GM18511 (cell line): ENCODE results near the gene RWDD3.

ENCODE experiments used
- ATAC-seq: cut with Tn5 transposase; IDR thresholded peaks from one replicate; pipeline ENCODE4 v1.9.1; 2021; ENCODE audit warnings: mild to moderate bottlenecking, moderate library complexity; ENCODE audit not compliant: unreplicated experiment

RWDD3 gene

GRCh38 chr1:95229706-95230105 is 4.3 kb upstream of the RWDD3 start:
- no peak for ATAC-seq

GRCh38 chr1:95230256-95230655 is 3.8 kb upstream of the RWDD3 start:
- ATAC-seq = no peak

GRCh38 chr1:95230768-95231191 is 3.2 kb upstream of the RWDD3 start:
- no peak for ATAC-seq

GRCh38 chr1:95232646-95233318 is 1.2 kb upstream of the RWDD3 start:
- no peak for ATAC-seq

- no peak for ATAC-seq
These were observed 682 bp upstream of the RWDD3 start for GRCh38 chr1:95233319-95233736.

- ATAC-seq = no peak
These were observed 3.0 kb downstream of the RWDD3 start for GRCh38 chr1:95236784-95237575.

- ATAC-seq = no peak
These were observed 4.1 kb downstream of the RWDD3 start for GRCh38 chr1:95237981-95238703.

- no peak for ATAC-seq
These were observed 11.0 kb downstream of the RWDD3 start for GRCh38 chr1:95245029-95245428.

- ATAC-seq = no peak
These were observed 12.5 kb downstream of the RWDD3 start for GRCh38 chr1:95246511-95246910.

GRCh38 chr1:95247607-95248006 is 13.6 kb downstream of the RWDD3 start:
- ATAC-seq = no peak

- ATAC-seq = no peak
These were observed 15.9 kb downstream of the RWDD3 start for GRCh38 chr1:95249916-95250315.

GRCh38 chr1:95252422-95252821 is 18.4 kb downstream of the RWDD3 start:
- no peak for ATAC-seq

GRCh38 chr1:95254959-95255358 is 20.9 kb downstream of the RWDD3 start:
- ATAC-seq = no peak

GRCh38 chr1:95255826-95256225 is 21.8 kb downstream of the RWDD3 start:
- ATAC-seq = no peak

- ATAC-seq = no peak
These were observed 23.7 kb downstream of the RWDD3 start for GRCh38 chr1:95257758-95258157.

- no peak for ATAC-seq
These were observed 25.2 kb downstream of the RWDD3 start for GRCh38 chr1:95259245-95259644.

GRCh38 chr1:95262913-95263312 is 28.9 kb downstream of the RWDD3 start:
- ATAC-seq = no peak

GRCh38 chr1:95263450-95263849 is 29.4 kb downstream of the RWDD3 start:
- no peak for ATAC-seq

GRCh38 chr1:95265106-95265505 is 31.1 kb downstream of the RWDD3 start:
- no peak for ATAC-seq

GRCh38 chr1:95276429-95276828 is 42.4 kb downstream of the RWDD3 start:
- ATAC-seq = no peak

- peak; percentile 83 for ATAC-seq
These were observed 44.4 kb downstream of the RWDD3 start for GRCh38 chr1:95278173-95279006.
